GM12873 (cell line): ENCODE results near the gene THBS4.

Source experiments
- TF ChIP-seq, protein P1 (sequence below): IDR thresholded peaks from 2 replicates; pipeline ENCODE4 v1.5.1; 2012; ENCODE audit warnings: low read depth, mild to moderate bottlenecking, moderate library complexity, low read length, control low read depth; ENCODE audit not compliant: insufficient read depth; ENCODE audit errors: missing control alignments

The THBS4 gene

DNA sequence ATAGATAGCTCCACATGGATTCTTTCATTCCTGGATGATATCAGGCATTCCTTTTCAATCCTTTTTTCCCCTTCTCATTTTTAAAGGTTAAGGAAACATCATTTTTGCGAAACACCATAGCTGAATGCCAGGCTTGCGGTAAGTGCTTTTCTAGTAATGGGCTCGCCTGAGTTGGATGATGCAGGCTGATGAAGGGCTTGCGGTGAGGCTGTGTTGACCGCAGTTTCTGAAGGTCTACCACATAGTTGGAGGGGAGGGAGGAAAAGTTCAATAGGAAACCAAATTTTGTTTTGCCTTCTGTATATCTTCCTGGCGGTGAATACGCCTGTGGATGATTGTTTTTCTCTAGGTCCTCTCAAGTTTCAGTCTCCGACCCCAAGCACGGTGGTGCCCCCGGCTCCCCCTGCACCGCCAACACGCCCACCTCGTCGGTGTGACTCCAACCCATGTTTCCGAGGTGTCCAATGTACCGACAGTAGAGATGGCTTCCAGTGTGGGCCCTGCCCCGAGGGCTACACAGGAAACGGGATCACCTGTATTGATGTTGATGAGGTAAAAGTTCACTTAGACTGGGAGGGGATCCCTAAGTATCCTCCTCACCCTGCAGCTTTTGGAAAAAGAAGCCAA lies 24.3 kb downstream of the THBS4 start:
- TF ChIP-seq, protein P1, sequence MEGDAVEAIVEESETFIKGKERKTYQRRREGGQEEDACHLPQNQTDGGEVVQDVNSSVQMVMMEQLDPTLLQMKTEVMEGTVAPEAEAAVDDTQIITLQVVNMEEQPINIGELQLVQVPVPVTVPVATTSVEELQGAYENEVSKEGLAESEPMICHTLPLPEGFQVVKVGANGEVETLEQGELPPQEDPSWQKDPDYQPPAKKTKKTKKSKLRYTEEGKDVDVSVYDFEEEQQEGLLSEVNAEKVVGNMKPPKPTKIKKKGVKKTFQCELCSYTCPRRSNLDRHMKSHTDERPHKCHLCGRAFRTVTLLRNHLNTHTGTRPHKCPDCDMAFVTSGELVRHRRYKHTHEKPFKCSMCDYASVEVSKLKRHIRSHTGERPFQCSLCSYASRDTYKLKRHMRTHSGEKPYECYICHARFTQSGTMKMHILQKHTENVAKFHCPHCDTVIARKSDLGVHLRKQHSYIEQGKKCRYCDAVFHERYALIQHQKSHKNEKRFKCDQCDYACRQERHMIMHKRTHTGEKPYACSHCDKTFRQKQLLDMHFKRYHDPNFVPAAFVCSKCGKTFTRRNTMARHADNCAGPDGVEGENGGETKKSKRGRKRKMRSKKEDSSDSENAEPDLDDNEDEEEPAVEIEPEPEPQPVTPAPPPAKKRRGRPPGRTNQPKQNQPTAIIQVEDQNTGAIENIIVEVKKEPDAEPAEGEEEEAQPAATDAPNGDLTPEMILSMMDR = no peak

DNA sequence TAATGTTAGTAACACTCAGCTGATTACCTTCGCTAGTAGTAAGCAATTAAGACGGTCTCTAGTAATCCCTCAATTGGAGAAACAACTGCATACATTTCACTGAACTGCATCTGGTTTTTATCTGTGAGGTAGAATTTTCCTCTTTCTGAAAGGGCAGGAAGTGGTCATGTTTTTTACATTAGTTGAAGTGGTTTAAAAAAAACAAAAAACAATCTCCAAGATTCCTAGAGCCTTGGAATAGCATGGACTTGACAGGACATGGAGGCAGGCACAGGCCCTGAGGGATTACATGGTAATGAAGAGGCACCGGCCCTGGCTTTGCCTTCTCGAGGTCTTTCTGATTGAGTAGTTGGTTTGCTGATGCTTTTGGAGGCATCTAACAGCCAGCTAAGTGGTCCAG lies 25.8 kb downstream of the THBS4 start:
- TF ChIP-seq, protein P1 = no peak

DNA sequence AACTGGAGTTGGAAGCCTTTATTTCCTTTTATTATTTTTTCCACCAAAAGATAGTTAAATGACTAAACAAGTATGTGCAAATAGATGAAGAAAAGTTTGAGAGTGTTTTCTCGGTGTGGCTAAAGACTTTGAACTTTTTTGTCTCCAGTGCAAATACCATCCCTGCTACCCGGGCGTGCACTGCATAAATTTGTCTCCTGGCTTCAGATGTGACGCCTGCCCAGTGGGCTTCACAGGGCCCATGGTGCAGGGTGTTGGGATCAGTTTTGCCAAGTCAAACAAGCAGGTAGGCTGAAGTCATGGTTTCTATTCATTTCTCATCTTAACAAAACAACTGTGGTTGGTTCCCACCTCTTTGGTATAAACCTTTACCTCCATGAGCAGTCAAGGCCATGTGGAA lies 26.4 kb downstream of the THBS4 start:
- TF ChIP-seq, protein P1 = no peak

DNA sequence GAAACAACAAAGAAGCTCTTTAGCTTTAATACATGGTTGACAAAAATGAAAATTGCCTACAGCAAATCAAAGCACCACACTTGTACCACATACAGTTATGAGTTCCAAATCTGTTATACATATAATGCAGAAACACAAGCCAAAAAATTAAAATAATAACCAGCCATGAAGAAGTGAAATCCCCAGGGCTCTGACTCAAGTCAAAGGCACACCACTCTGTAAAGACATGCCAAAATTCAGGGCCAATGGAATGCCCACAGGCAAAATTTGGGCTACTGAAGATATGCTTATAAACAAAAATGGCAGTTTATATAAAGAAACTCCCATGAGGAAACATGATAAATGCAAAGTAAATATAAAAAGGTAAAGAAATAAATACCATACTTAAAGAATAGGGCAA lies 29.0 kb downstream of the THBS4 start:
- TF ChIP-seq, protein P1 = no peak

DNA sequence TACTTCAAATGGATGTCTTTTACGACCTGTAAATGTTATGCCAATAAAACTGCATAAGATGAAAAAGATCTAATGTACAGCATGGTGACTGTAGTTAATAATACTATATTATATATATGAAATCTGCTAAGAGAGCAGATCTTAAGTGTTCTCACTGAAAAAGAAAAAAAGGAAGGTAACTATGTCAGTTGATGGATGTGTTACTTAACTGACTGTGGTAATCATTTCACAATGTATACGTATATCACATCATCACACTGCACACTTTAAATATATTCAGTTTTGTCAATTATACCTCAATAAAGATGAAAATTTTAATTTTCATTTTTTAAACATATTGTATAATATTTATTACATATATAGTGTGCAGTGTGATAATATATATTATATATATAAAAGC lies 31.9 kb downstream of the THBS4 start:
- TF ChIP-seq, protein P1 = no peak

DNA sequence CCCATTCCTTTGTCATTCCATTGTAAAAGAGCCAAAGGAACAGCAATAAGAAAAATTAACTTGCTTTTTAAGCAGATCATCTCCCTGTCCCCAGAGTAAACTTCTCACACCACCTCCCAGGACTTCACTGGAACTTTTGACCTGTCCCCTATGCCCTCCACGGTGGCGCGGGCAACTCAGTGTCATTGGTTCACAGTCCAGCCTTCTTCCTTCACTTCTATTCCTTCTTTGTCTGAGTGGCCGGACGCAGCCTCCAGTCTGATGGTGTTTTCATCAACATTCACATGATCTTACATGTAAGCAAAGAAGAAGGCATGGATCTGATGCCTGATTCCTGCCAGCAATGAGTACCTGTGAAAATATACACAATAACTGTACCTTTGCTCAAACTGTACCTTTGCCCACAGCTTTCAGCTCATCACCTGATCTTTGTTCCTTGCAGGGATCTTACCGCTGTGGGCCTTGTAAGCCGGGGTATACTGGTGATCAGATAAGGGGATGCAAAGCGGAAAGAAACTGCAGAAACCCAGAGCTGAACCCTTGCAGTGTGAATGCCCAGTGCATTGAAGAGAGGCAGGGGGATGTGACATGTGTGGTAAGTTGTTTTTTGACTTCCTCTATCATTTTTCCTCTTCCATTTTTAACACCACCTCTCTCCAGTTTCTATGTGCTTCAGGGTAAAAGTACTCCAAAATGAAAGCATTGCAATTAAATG lies 32.5 kb downstream of the THBS4 start:
- TF ChIP-seq, protein P1 = no peak

DNA sequence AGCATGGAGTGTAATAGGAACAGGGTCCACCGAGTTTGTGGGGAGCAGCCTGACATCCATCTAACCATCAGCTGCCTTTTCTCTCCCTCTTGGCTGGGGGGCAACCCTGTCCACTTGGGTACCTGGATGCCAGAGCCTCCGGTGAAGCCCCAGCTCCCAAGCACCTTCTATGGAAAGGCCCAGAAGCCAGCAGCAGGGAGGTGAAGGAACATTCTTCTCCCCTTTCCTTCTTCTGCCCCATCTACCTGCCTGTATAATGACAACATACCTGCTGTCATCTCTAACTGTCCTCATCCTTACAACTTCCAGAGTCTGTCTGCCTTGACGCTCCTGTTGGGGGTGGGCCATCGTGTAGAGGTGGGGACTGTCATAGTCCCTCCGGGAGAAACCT lies 33.1 kb downstream of the THBS4 start:
- TF ChIP-seq, protein P1 = no peak
